ENCODE data around the gene TBCD.

TBCD gene

DNA sequence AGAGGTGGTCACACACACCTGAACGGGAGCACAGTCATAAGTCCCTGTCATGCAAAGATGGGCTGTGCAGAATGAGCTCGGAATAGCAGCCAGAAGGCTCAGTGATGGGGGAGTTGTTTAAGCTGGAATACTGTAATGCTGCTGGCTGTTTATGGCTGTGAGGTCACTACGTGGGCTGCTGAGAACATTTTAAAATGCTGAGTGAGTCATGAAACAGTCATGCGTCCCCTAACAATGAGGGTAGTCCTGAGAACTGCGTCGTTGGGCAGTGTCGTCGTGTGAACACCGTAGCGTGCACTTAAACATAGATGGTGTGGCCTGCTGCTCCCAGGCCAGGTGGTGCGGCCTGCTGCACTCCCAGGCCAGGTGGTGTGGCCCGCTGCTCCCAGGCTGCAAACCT lies 39.7 kb downstream of the TBCD start:
- DNase-seq, result no peak

DNA sequence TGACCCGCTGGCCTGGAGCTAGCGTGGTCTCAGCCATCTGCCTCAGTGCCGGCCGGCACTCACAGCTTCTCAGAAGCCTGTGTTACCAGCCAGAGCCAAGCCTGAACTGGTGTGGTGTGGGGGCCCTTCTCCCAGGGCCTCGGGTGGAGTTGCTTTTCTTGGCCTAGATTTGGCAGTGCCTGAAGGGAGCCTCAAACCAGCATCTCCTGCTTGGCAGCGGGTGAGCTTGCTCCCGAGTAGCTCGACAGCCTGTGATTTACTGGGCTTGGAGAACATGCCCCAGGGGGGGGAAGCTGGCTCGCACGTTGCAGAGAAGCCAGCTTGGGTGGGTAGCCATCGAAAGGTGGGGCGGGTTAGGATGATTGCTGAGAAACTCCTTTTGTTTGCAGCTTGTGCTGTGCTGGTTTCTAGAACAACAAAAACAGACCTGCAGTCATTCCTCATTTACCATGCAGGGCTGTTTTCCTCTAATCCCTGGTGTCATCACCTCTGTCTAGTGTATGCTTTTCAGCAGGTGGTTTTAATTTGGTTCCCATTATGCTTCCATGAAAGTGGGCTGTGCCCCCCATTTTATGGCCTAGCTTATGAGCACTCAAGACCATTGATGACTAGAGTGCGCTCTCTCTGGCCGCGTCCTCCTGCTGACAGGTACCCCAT lies 42.2 kb downstream of the TBCD start:
- no peak for DNase-seq

GRCh38 chr17:82794781-82795482 lies 43.1 kb downstream of the TBCD start:
- DNase-seq, result no peak

DNA sequence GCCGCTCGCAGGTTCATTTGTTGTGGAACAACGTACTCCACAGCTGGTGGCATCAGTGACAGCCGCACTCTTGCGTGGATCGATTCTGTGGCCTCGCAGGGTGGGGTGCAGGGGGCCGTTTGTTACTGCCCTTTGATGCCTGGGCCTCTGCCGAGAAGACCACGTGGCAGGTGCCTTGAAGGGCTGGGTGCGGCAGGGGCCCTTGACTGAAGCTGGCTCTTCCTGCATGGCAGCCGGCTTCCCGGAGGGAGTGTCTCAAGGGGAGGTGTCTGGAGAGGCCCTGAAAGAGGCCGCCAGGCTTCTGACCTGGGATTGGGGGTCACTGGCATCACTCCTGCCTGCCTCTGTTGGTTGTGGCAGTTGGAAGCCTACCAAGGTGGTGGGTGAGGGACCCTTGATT lies 43.8 kb downstream of the TBCD start:
- DNase-seq, result no peak

DNA sequence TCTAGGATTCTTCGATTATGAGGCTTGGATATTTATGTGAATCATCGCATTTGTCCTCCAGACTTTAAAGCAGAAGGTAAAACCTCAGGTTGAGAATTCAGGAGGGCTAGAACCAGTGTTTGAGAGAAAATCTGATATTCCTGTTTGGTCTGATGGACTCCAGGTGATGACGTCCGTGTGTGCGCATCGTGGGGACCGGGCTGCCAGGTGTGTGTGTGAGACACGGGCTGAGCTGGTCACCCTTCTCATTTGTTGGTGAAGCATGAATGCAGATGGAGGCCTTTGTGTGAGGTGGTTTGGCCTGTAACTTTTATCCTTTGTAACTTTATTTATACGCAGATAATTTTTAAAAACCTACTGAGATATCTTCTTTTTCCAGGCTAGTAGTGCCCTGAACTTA lies 45.2 kb downstream of the TBCD start:
- DNase-seq, result no peak

DNA sequence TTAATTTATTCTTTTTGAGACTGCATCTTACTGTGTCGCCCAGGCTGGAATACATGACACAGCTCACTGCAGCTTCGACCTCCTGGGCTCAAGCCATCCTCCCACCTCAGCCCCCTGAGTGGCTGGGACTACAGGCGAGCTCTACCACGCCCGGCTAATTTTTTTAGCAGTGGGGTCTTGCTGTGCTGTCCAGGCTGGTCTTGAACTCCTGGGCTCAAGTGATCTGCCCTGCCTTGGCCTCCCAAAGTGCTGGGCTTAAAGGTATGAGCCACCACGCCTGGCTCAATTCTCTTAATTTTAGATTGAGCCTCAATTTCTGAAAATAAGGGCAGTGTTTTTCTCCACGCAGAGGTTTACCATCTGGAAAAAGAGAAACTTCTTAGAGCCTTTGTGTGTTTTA lies 46.9 kb downstream of the TBCD start:
- DNase-seq, result no peak

DNA sequence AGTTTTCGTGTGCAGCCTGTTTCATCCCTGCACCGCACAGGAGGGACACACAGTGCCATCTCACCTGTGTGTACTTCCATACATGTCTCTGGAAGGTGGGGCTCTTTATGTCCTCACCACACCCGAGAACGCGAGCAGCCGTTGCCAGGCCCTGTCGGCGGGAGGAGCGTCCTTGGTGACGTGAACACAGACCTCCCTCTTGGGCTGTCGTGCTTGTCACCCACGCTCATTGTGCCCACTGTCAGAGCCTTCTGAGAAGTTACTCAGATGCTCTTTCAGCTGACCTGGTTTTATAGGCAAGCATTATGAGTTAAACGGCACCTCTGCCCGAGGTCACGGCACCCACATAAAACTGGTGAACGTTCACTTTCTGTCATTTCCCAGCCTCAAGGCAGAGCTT lies 47.7 kb downstream of the TBCD start:
- no peak for DNase-seq

- DNase-seq, result no peak
Observed at GRCh38 chr17:82800885-82801284, 49.0 kb downstream of the TBCD start.

DNA sequence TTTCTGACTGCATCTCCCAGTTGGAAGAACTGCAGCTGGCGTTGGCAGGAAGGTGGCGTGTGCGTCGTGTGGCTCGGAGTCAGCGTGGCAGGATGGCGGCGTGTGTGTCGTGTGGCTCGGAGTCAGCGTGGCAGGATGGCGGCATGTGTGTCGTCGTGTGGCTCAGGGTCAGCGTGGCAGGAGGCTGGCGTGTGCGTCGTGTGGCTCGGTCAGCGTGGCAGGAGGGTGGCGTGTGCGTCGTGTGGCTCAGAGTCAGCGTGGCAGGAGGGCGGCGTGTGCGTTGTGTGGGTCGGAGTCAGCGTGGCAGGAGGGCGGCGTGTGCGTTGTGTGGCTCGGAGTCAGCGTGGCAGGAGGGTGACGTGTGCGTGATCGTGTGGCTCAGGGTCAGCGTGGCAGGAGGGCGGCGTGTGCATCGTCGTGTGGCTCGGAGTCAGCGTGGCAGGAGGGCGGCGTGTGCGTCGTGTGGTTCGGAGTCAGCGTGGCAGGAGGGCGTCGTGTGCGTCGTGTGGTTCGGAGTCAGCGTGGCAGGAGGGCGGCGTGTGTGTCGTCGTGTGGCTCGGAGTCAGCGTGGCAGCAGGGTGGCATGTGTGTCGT lies 49.6 kb downstream of the TBCD start:
- DNase-seq, result no peak

- DNase-seq, result no peak
Observed at GRCh38 chr17:82802075-82802780, 50.4 kb downstream of the TBCD start.

DNA sequence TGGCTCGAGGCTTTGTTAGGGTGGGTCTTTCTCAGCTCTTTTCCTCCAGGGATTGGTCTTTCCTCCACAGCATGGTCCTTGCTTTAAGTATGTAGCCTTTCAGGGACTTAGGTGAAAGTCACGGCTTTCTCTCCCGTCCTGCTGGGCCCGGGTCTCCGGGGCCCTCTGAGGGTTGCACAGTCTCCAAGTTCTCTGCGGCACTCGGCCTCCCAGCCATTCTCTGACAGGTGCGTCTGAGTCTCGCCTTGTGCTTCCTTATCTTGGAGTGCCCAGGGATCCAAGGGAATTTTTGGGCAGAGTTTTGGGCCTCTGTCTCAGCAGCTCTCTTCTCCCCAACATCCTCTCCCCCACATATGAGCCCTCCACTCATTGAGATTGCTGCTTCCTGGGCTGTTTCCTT lies 51.3 kb downstream of the TBCD start:
- DNase-seq, result no peak

GRCh38 chr17:82803606-82804005 lies 51.7 kb downstream of the TBCD start:
- DNase-seq, result no peak

DNA sequence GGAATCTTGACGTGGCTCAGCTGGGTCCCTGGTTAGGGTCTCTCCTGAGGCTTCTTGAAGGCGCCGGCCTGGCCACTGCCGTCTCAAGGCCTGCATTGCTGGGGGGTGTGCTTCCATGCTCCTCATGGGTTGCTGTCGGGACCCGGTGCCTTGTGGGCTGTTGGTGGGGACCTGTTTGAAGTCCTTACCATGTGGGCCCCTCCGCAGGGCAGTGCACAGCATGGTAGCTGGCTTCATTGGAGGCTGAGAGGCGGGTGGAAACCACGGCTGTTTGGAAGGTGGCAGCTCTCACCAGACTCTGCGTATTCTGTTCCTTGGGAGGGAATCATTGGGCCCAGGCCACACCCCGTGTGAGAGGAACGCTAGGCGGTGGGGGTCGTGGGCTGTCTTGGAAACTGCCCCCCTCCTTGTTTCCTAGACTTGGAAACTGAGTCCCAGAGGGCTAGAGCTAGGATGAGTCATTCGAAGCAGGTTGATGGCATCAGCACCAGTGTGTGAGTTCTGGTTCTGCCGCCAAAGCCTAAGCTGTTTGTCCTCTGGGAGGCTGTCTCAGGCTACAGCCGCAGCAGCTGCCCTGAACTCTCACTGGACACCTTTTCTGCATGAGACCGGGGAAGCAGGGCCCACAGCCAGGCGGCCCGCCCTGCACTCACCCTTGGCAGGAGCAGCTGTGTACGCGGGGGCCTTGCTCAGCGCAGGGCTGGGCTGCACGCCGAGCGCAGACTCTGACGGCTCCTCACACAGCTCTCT lies 52.8 kb downstream of the TBCD start:
- no peak for DNase-seq

GRCh38 chr17:82805254-82805653 lies 53.4 kb downstream of the TBCD start:
- DNase-seq, result no peak

GRCh38 chr17:82805823-82806222 lies 54.0 kb downstream of the TBCD start:
- DNase-seq, result no peak

- DNase-seq, result no peak
Observed at GRCh38 chr17:82806645-82807044, 54.8 kb downstream of the TBCD start.

GRCh38 chr17:82807101-82807500 lies 55.2 kb downstream of the TBCD start:
- DNase-seq, result no peak

GRCh38 chr17:82807562-82807961 lies 55.7 kb downstream of the TBCD start:
- DNase-seq, result no peak

- no peak for DNase-seq
Observed at GRCh38 chr17:82808006-82808405, 56.1 kb downstream of the TBCD start.

DNA sequence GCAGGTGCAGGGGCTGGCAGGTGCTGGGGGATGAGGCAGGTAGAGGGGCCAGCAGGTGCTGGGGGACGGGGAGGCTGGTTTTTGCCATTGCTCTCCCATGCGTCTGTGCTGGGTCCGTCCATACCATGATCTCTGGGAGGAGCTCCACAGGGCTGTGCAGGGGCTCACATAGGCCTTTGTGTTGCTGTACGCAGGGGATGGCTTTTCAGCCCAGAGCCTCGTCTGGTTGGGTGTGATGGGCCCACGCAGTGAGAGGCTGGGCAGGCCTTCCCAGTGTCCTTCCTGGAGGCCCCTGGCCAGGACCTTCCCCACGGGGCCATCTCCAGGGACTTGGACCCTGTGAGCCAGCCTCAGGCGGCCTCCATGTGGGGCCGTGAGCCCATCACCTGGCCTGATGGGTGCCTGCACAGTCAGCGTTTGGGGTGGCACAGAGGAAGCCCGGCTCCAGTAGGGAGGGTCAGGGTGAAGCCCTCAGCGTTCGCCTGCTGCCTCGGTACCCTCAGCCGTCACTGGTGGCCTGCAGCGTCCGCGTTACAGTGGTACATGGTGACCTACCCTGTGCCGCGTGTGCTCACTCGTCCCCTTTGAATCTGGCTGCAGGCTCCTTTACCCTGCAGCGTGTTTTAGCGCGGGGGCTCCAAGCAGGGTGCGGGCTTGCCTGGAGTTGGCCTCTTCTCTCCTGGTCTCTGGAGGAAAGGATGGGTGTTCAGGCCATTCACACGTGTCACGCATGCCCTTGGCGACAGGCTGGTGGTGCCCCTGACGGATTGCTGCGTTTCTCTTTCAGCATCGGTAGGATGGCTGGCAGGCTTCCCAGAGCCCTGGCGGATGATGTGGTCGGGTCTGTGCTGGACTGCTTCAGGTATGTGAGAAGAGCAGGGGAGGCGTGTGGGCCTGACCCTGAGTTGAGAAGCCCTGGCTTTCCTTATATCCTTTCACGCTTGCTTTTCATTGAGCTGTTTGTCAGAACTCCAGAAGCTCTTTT lies 57.3 kb downstream of the TBCD start:
- DNase-seq, result no peak

GRCh38 chr17:82810644-82811430 lies 59.0 kb downstream of the TBCD start:
- no peak for DNase-seq

Data from suppressor macrophage (primary cell).